Measurements from ENCODE around the gene PRKAG2.

DNA sequence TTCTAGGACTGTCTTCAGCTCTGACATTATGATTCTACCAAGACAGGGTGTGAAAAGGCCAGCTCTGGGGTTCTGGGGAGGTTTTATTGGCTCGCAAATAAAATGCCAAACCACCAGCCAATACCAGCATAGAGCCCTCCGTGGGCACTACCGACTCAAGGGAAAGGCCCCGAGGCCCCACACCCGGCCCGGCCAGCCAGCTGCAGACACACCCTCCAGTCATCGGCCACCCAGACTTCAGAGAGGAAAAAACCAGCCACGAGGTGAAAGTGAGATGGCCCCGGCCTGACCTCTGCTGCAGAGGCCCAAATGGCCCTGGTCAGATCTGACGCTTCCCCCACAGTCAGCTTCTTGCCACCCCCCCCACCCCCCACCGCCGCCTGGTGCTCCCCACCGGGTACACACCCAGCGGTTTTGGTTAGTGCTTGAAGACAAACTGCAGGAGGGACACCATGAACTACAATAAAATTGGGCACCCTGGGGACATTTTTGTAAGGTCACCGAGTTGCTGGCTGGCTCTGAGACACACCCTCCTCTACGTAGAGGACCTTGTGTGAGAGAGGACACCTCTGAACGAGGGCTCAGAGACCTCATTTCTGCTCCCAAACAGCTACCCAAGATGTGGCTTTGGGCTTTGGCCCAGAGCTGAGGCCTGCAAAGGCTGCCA, 79.9 kb downstream of the PRKAG2 start:
- TF ChIP-seq, protein P1, sequence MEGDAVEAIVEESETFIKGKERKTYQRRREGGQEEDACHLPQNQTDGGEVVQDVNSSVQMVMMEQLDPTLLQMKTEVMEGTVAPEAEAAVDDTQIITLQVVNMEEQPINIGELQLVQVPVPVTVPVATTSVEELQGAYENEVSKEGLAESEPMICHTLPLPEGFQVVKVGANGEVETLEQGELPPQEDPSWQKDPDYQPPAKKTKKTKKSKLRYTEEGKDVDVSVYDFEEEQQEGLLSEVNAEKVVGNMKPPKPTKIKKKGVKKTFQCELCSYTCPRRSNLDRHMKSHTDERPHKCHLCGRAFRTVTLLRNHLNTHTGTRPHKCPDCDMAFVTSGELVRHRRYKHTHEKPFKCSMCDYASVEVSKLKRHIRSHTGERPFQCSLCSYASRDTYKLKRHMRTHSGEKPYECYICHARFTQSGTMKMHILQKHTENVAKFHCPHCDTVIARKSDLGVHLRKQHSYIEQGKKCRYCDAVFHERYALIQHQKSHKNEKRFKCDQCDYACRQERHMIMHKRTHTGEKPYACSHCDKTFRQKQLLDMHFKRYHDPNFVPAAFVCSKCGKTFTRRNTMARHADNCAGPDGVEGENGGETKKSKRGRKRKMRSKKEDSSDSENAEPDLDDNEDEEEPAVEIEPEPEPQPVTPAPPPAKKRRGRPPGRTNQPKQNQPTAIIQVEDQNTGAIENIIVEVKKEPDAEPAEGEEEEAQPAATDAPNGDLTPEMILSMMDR (IDR thresholded peaks at IDR 0.05): no peak
- TF ChIP-seq FOSL2 (IDR thresholded peaks at IDR 0.05; ENCODE audit: borderline replicate concordance, low read depth) (no peak), SMC3 (IDR thresholded peaks at IDR 0.05; ENCODE audit: low read depth, low read length) (no peak), RAD21 (IDR thresholded peaks at IDR 0.05; ENCODE audit: low read length) (no peak), TAF1 (IDR thresholded peaks at IDR 0.05; ENCODE audit: borderline replicate concordance, low read depth, low read length) (no peak)
- TF ChIP-seq, protein P2, sequence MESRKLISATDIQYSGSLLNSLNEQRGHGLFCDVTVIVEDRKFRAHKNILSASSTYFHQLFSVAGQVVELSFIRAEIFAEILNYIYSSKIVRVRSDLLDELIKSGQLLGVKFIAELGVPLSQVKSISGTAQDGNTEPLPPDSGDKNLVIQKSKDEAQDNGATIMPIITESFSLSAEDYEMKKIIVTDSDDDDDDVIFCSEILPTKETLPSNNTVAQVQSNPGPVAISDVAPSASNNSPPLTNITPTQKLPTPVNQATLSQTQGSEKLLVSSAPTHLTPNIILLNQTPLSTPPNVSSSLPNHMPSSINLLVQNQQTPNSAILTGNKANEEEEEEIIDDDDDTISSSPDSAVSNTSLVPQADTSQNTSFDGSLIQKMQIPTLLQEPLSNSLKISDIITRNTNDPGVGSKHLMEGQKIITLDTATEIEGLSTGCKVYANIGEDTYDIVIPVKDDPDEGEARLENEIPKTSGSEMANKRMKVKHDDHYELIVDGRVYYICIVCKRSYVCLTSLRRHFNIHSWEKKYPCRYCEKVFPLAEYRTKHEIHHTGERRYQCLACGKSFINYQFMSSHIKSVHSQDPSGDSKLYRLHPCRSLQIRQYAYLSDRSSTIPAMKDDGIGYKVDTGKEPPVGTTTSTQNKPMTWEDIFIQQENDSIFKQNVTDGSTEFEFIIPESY (IDR thresholded peaks at IDR 0.05; ENCODE audit: borderline replicate concordance, low read depth): no peak
